Activated naive CD4-positive, alpha-beta T cell treated with anti-CD3 and anti-CD28 coated beads, Interleukin-2, amount 10 ng/mL, durations not matched to agents 7 days and 5 days (primary cell): ENCODE results near the gene FGD6.
"Not testable (repeated sequence)": the region's sequence is repeated elsewhere in the genome, so short reads cannot be mapped to it uniquely, and the experiment has no call there.

ENCODE experiments used
- CTCF ChIA-PET: fragments of 350-600 bp; sonication (Branson Sonifier 250); formaldehyde crosslinking; loops from one replicate; lab custom pipeline; 2021; ENCODE audit warnings: antibody characterized with exemption; lab: Charles Lee
- DNase-seq: peaks from one replicate; pipeline ENCODE4 v3.0.0-alpha.2; 2020
- H3K27ac Mint-ChIP-seq: one replicate; pipeline ENCODE4 v1.8.0; 2021; ENCODE audit warnings: mild to moderate bottlenecking, moderate library complexity, mixed read lengths
- H3K27me3 Mint-ChIP-seq: one replicate; pipeline ENCODE4 v1.8.0; 2021; ENCODE audit warnings: mild to moderate bottlenecking, mixed read lengths
- H3K36me3 Mint-ChIP-seq: one replicate; pipeline ENCODE4 v1.8.0; 2021; ENCODE audit warnings: mixed read lengths
- H3K4me1 Mint-ChIP-seq: one replicate; pipeline ENCODE4 v1.8.0; 2021; ENCODE audit warnings: mixed read lengths
- H3K4me3 Mint-ChIP-seq: one replicate; pipeline ENCODE4 v1.8.0; 2021; ENCODE audit warnings: mild to moderate bottlenecking, moderate library complexity, mixed read lengths
- H3K9me3 Mint-ChIP-seq: one replicate; pipeline ENCODE4 v1.8.0; 2021; ENCODE audit warnings: mixed read lengths

FGD6 gene

GRCh38 chr12:95101957-95102356, 115.3 kb downstream of the FGD6 start:
- H3K27me3 Mint-ChIP-seq: peaks cover 10% of the 10 kb centered on the region
- H3K4me3 Mint-ChIP-seq, H3K4me1 Mint-ChIP-seq, H3K9me3 Mint-ChIP-seq, CTCF ChIA-PET, H3K36me3 Mint-ChIP-seq, DNase-seq, H3K27ac Mint-ChIP-seq: not testable (repeated sequence)

- H3K27ac Mint-ChIP-seq: no peak overlapping the region
- peaks cover 9% of the 10 kb centered on the region for H3K4me1 Mint-ChIP-seq
- H3K4me3 Mint-ChIP-seq: no peak overlapping the region
- H3K27me3 Mint-ChIP-seq: peaks cover 13% of the 10 kb centered on the region
- no peaks in the 10 kb centered on the region for H3K9me3 Mint-ChIP-seq
- H3K36me3 Mint-ChIP-seq: no peaks in the 10 kb centered on the region
- no peak for DNase-seq
- CTCF ChIA-PET: interaction anchor here (1.1 kb wide), 1 partner anchor 524 kb away, joined by 3 read pairs; no protein-coding TSS in a partner anchor
Measured at GRCh38 chr12:95100264-95101190, 116.7 kb downstream of the FGD6 start.

- H3K4me1 Mint-ChIP-seq: peaks cover 9% of the 10 kb centered on the region
- H3K36me3 Mint-ChIP-seq: no peaks in the 10 kb centered on the region
- H3K4me3 Mint-ChIP-seq: no peak overlapping the region
- no peaks in the 10 kb centered on the region for H3K9me3 Mint-ChIP-seq
- H3K27ac Mint-ChIP-seq: no peak overlapping the region
- peaks cover 13% of the 10 kb centered on the region for H3K27me3 Mint-ChIP-seq
- CTCF ChIA-PET: interaction anchor here (1.1 kb wide), 1 partner anchor 525 kb away, joined by 3 read pairs; no protein-coding TSS in a partner anchor
- DNase-seq: no peak
Measured at GRCh38 chr12:95099270-95099790, 117.9 kb downstream of the FGD6 start.

GRCh38 chr12:95096852-95097251, 120.4 kb downstream of the FGD6 start:
- no peak for DNase-seq
- Mint-ChIP-seq H3K27ac (no peak overlapping the region), H3K4me1 (no peaks in the 10 kb centered on the region), H3K36me3 (no peaks in the 10 kb centered on the region), H3K4me3 (no peak overlapping the region), H3K27me3 (peaks cover 13% of the 10 kb centered on the region), H3K9me3 (no peaks in the 10 kb centered on the region)
- CTCF ChIA-PET: no interaction called here

GRCh38 chr12:95096378-95096777, 120.9 kb downstream of the FGD6 start:
- H3K9me3 Mint-ChIP-seq: no peaks in the 10 kb centered on the region
- H3K27me3 Mint-ChIP-seq: peaks cover 13% of the 10 kb centered on the region
- no peak overlapping the region for H3K27ac Mint-ChIP-seq
- H3K4me1 Mint-ChIP-seq: no peaks in the 10 kb centered on the region
- DNase-seq: no peak
- no peak overlapping the region for H3K4me3 Mint-ChIP-seq
- H3K36me3 Mint-ChIP-seq: no peaks in the 10 kb centered on the region
- CTCF ChIA-PET: no interaction called here

- H3K4me1 Mint-ChIP-seq, H3K27ac Mint-ChIP-seq, H3K4me3 Mint-ChIP-seq, H3K36me3 Mint-ChIP-seq, H3K9me3 Mint-ChIP-seq, CTCF ChIA-PET, DNase-seq: not testable (repeated sequence)
- H3K27me3 Mint-ChIP-seq: peaks cover 13% of the 10 kb centered on the region
Measured at GRCh38 chr12:95095866-95096265, 121.4 kb downstream of the FGD6 start.

GRCh38 chr12:95089462-95089861, 127.8 kb downstream of the FGD6 start:
- no peak for DNase-seq
- no peak overlapping the region for H3K27ac Mint-ChIP-seq
- no peaks in the 10 kb centered on the region for H3K4me1 Mint-ChIP-seq
- H3K36me3 Mint-ChIP-seq: no peaks in the 10 kb centered on the region
- CTCF ChIA-PET: interaction anchor here (0.6 kb wide), 1 partner anchor 207 kb away, joined by 3 read pairs; no protein-coding TSS in a partner anchor
- H3K4me3 Mint-ChIP-seq: no peak overlapping the region
- H3K27me3 Mint-ChIP-seq: peaks cover 3% of the 10 kb centered on the region
- no peaks in the 10 kb centered on the region for H3K9me3 Mint-ChIP-seq

GRCh38 chr12:95088379-95088778, 128.9 kb downstream of the FGD6 start:
- no peak overlapping the region for H3K27ac Mint-ChIP-seq
- peaks cover 3% of the 10 kb centered on the region for H3K27me3 Mint-ChIP-seq
- no peaks in the 10 kb centered on the region for H3K9me3 Mint-ChIP-seq
- DNase-seq: no peak
- H3K4me3 Mint-ChIP-seq: no peak overlapping the region
- CTCF ChIA-PET: no interaction called here
- no peaks in the 10 kb centered on the region for H3K36me3 Mint-ChIP-seq
- H3K4me1 Mint-ChIP-seq: no peaks in the 10 kb centered on the region

- CTCF ChIA-PET: no interaction called here
- no peaks in the 10 kb centered on the region for H3K9me3 Mint-ChIP-seq
- H3K27ac Mint-ChIP-seq: no peak overlapping the region
Measured at GRCh38 chr12:95085612-95086011, 131.7 kb downstream of the FGD6 start.

GRCh38 chr12:95083938-95084337, 133.3 kb downstream of the FGD6 start:
- H3K36me3 Mint-ChIP-seq: no peaks in the 10 kb centered on the region
- H3K4me1 Mint-ChIP-seq: no peaks in the 10 kb centered on the region
- H3K27ac Mint-ChIP-seq: no peak overlapping the region
- no peak for DNase-seq
- CTCF ChIA-PET: interaction anchor here (1.2 kb wide), 1 partner anchor 10 kb away, joined by 7 read pairs; the partner anchor contains the start of gene NR2C1
- H3K27me3 Mint-ChIP-seq: peaks cover 3% of the 10 kb centered on the region
- no peak overlapping the region for H3K4me3 Mint-ChIP-seq
- no peaks in the 10 kb centered on the region for H3K9me3 Mint-ChIP-seq

More at GRCh38 chr12:95085612-95086011, 131.7 kb downstream of the FGD6 start:
- H3K36me3 Mint-ChIP-seq: no peaks in the 10 kb centered on the region
- no peaks in the 10 kb centered on the region for H3K4me1 Mint-ChIP-seq
- H3K4me3 Mint-ChIP-seq: no peak overlapping the region
- H3K27me3 Mint-ChIP-seq: peaks cover 3% of the 10 kb centered on the region
- DNase-seq: no peak

- Mint-ChIP-seq H3K4me3 (no peak overlapping the region), H3K36me3 (no peaks in the 10 kb centered on the region), H3K9me3 (no peaks in the 10 kb centered on the region), H3K27me3 (peaks cover 3% of the 10 kb centered on the region), H3K4me1 (no peaks in the 10 kb centered on the region), H3K27ac (no peak overlapping the region)
- CTCF ChIA-PET: interaction anchor here (1.2 kb wide), 1 partner anchor 10 kb away, joined by 7 read pairs; the partner anchor contains the start of gene NR2C1
- no peak for DNase-seq
Measured at GRCh38 chr12:95083471-95083870, 133.8 kb downstream of the FGD6 start.

- peaks cover 12% of the 10 kb centered on the region for H3K4me1 Mint-ChIP-seq
- no peak overlapping the region for H3K4me3 Mint-ChIP-seq
- H3K27ac Mint-ChIP-seq: no peak overlapping the region
- DNase-seq: no peak
- CTCF ChIA-PET: no interaction called here
- no peaks in the 10 kb centered on the region for H3K9me3 Mint-ChIP-seq
- peaks cover 3% of the 10 kb centered on the region for H3K27me3 Mint-ChIP-seq
- H3K36me3 Mint-ChIP-seq: no peaks in the 10 kb centered on the region
Measured at GRCh38 chr12:95077341-95077740, 139.9 kb downstream of the FGD6 start.

- Mint-ChIP-seq H3K4me3 (no peak overlapping the region), H3K27ac (no peak overlapping the region), H3K4me1 (peaks cover 26% of the 10 kb centered on the region), H3K9me3 (no peaks in the 10 kb centered on the region), H3K36me3 (peaks cover 4% of the 10 kb centered on the region), H3K27me3 (peaks cover 3% of the 10 kb centered on the region)
- no peak for DNase-seq
- CTCF ChIA-PET: interaction anchor here (2.0 kb wide), 1 partner anchor 9 kb away, joined by 7 read pairs; no protein-coding TSS in a partner anchor
Measured at GRCh38 chr12:95074766-95075165, 142.5 kb downstream of the FGD6 start.

- H3K36me3 Mint-ChIP-seq: peaks cover 7% of the 10 kb centered on the region
- CTCF ChIA-PET: interaction anchor here (0.9 to 2.0 kb wide), 5 partner anchors 10 to 243 kb away, joined by 3 to 7 read pairs (median 3); no protein-coding TSS in a partner anchor
- H3K4me1 Mint-ChIP-seq: peaks cover 26% of the 10 kb centered on the region
- peaks cover 3% of the 10 kb centered on the region for H3K27me3 Mint-ChIP-seq
- peak overlapping the region; percentile 90 for H3K4me3 Mint-ChIP-seq
- H3K9me3 Mint-ChIP-seq: no peaks in the 10 kb centered on the region
- DNase-seq: no peak
- H3K27ac Mint-ChIP-seq: peak overlapping the region; percentile 96
Measured at GRCh38 chr12:95073698-95074520, 143.4 kb downstream of the FGD6 start.
